HCT116 (cell line): ENCODE results near the gene CHST15. TPM values are rescaled to one million over a fixed set of nuclear protein-coding genes. Genes with fewer than 3 reads are reported as not detected.

Source experiments
- ATAC-seq: fragments of 200-7000 bp; cut with Tn5 transposase; 2 replicates; pipeline ENCODE4 v1.9.1; 2020; ENCODE audit warnings: mild to moderate bottlenecking, moderate library complexity
- BruUV-seq: library from RNA; stranded (reverse); fragments of 400-500 nt; replicated peaks from 2 replicates; lab custom pipeline; 2021; lab: Mats Ljungman, UMichigan
- CTCF ChIA-PET: fragments of 300-600 bp; sonication (Branson Sonifier 250); formaldehyde crosslinking; loops from one replicate; lab custom pipeline; 2021; ENCODE audit warnings: antibody characterized with exemption; lab: Charles Lee
- POLR2A ChIA-PET: fragments of 300-600, 350-600 bp; sonication (Branson Sonifier 250); formaldehyde crosslinking; loops from one replicate; lab custom pipeline; 2021; ENCODE audit warnings: antibody characterized with exemption; lab: Charles Lee
- RAD21 ChIA-PET, 2 experiments: fragments of 300-600 bp; sonication (Branson Sonifier 250); formaldehyde crosslinking; loops; one replicate each; lab custom pipeline; 2023; ENCODE audit warnings: low total read pairs in 2 of 2; ENCODE audit not compliant: uncharacterized antibody in 2 of 2, unreplicated experiment in 2 of 2, low non-redundant PET in 1 of 2; lab: Charles Lee
- DNase-seq: peaks from one replicate; pipeline ENCODE4 v3.0.0-alpha.2; 2010; ENCODE audit warnings: low read depth, low spot score
- H2AFZ ChIP-seq: fragments of 200-600 bp; shearing (Covaris generic), sonication (generic); 2 replicates; pipeline ENCODE4 v1.6.1; 2017; ENCODE audit warnings: low read depth, mixed run types, mixed read lengths, antibody characterized with exemption, low read length; ENCODE audit not compliant: poor library complexity, severe bottlenecking
- H3K27ac ChIP-seq: 2 replicates; pipeline ENCODE4 v1.5.1; 2012; ENCODE audit warnings: low read depth, low read length
- H3K27me3 ChIP-seq: fragments of 200-600 bp; sonication (generic); 2 replicates; pipeline ENCODE4 v1.6.1; 2016; ENCODE audit warnings: mixed run types, low read length, mixed read lengths; ENCODE audit not compliant: insufficient read depth
- H3K36me3 ChIP-seq, 2 experiments: fragments of 200-500 bp in 1 of 2; fragments of 200-600 bp in 1 of 2; sonication (Bioruptor generic) in 1 of 2; sonication (generic) in 1 of 2; 2 replicates each; pipeline versions ENCODE4 v1.5.1 to v1.6.1; 2014 to 2016; ENCODE audit warnings: low read length in 2 of 2, inconsistent platforms in 1 of 2, mixed read lengths in 1 of 2, mixed run types in 1 of 2; ENCODE audit not compliant: insufficient read depth in 2 of 2, control insufficient read depth in 1 of 2
- H3K4me1 ChIP-seq, 2 experiments: fragments of 200-600 bp in 1 of 2; sonication (generic) in 1 of 2; 2 replicates each; pipeline versions ENCODE4 v1.5.1 to v1.6.1; 2012 to 2017; ENCODE audit warnings: low read length in 2 of 2, inconsistent platforms in 1 of 2, mild to moderate bottlenecking in 1 of 2, mixed read lengths in 1 of 2, mixed run types in 1 of 2, moderate library complexity in 1 of 2; ENCODE audit not compliant: insufficient read depth in 2 of 2, control insufficient read depth in 1 of 2
- H3K4me2 ChIP-seq: fragments of 200-600 bp; sonication (generic); 2 replicates; pipeline ENCODE4 v1.6.1; 2017; ENCODE audit warnings: mixed run types, low read length, mixed read lengths
- H3K4me3 ChIP-seq, 2 experiments: fragments of 200-600 bp in 1 of 2; sonication (generic) in 1 of 2; replicated peaks in 1 of 2; 2 replicates each; pipeline ENCODE4 v1.5.1; 2011 to 2016; ENCODE audit warnings: low read length in 2 of 2, control low read depth in 1 of 2, low read depth in 1 of 2, mild to moderate bottlenecking in 1 of 2, mixed read lengths in 1 of 2, mixed run types in 1 of 2
- H3K79me2 ChIP-seq: fragments of 200-600 bp; sonication (generic); 2 replicates; pipeline ENCODE4 v1.6.1; 2017; ENCODE audit warnings: mild to moderate bottlenecking, mixed run types, low read length, moderate library complexity, mixed read lengths; ENCODE audit not compliant: insufficient read depth
- H3K9ac ChIP-seq: fragments of 200-600 bp; sonication (generic); 2 replicates; pipeline ENCODE4 v1.6.1; 2016; ENCODE audit warnings: low read length, mixed read lengths
- H3K9me2 ChIP-seq: fragments of 200-600 bp; sonication (generic), shearing (Covaris generic); 2 replicates; pipeline ENCODE4 v1.6.1; 2017; ENCODE audit warnings: mixed run types, mild to moderate bottlenecking, moderate library complexity; ENCODE audit not compliant: insufficient read depth
- H3K9me3 ChIP-seq, 2 experiments: fragments of 200-500 bp in 1 of 2; fragments of 200-600 bp in 1 of 2; sonication (Bioruptor generic) in 1 of 2; sonication (generic) in 1 of 2; 2 replicates each; pipeline ENCODE4 v1.6.1; 2014 to 2017; ENCODE audit warnings: low read length in 2 of 2, mixed read lengths in 2 of 2, inconsistent platforms in 1 of 2, low read depth in 1 of 2, mild to moderate bottlenecking in 1 of 2, mixed run types in 1 of 2, moderate library complexity in 1 of 2; ENCODE audit not compliant: control insufficient read depth in 1 of 2, insufficient read depth in 1 of 2
- H4K20me1 ChIP-seq: fragments of 200-600 bp; sonication (generic), shearing (Covaris generic); 2 replicates; pipeline ENCODE4 v1.6.1; 2017; ENCODE audit warnings: mixed run types, mild to moderate bottlenecking, moderate library complexity; ENCODE audit not compliant: insufficient read depth
- CBX3 ChIP-seq: IDR thresholded peaks from 2 replicates; pipeline ENCODE4 v1.6.1; 2012; ENCODE audit warnings: low read depth
- ELF1 ChIP-seq: IDR thresholded peaks from 2 replicates; pipeline ENCODE4 v1.6.1; 2012; ENCODE audit warnings: low read depth, borderline replicate concordance
- EZH2 ChIP-seq: fragments of 200-600 bp; sonication (generic); IDR thresholded peaks from 2 replicates; pipeline ENCODE4 v1.6.1; 2017; ENCODE audit warnings: antibody characterized with exemption, mixed run types
- EZH2phosphoT487 ChIP-seq: fragments of 200-600 bp; IDR thresholded peaks from 2 replicates; pipeline ENCODE4 v1.6.1; 2018; ENCODE audit warnings: antibody characterized with exemption, borderline replicate concordance
- FOSL1 ChIP-seq: IDR thresholded peaks from 2 replicates; pipeline ENCODE4 v1.6.1; 2012; ENCODE audit warnings: low read depth
- POLR2AphosphoS5 ChIP-seq: IDR thresholded peaks from 2 replicates; pipeline ENCODE4 v1.6.1; 2011; ENCODE audit warnings: mild to moderate bottlenecking, low read depth, low read length, moderate library complexity
- RAD21 ChIP-seq: IDR thresholded peaks from 2 replicates; pipeline ENCODE4 v1.6.1; 2012; ENCODE audit warnings: low read depth, mild to moderate bottlenecking
- SIN3A ChIP-seq: IDR thresholded peaks from 2 replicates; pipeline ENCODE4 v1.6.1; 2012; ENCODE audit warnings: low read depth
- SRF ChIP-seq: IDR thresholded peaks from 2 replicates; pipeline ENCODE4 v1.6.1; 2012; ENCODE audit warnings: low read depth
- YY1 ChIP-seq: IDR thresholded peaks from 2 replicates; pipeline ENCODE4 v1.6.1; 2011; ENCODE audit warnings: low read length, low read depth, moderate library complexity, mild to moderate bottlenecking; ENCODE audit not compliant: insufficient replicate concordance; ENCODE audit errors: extremely low read depth
- intact Hi-C: fragments of 100-400 bp; cut with micrococcal nuclease; formaldehyde crosslinking; loops from 2 replicates; pipeline ENCODE4 v1.10.0; 2022
- total RNA-seq: library from RNA; stranded (reverse); gene quantifications from one replicate; pipeline ENCODE4 v1.2.1, GENCODE V29; 2021; ENCODE audit not compliant: unreplicated experiment
- TF ChIP-seq, protein P1 (sequence below): IDR thresholded peaks from 2 replicates; pipeline ENCODE4 v1.6.1; 2012
- TF ChIP-seq, protein P2 (sequence below): IDR thresholded peaks from 2 replicates; pipeline ENCODE4 v1.6.1; 2012
- TF ChIP-seq, protein P3 (sequence below): IDR thresholded peaks from 2 replicates; pipeline ENCODE4 v1.6.1; 2012; ENCODE audit warnings: low read depth
- TF ChIP-seq, protein P4 (sequence below), 3 experiments: fragments of 200-600 bp in 1 of 3; sonication (generic) in 1 of 3; IDR thresholded peaks in 2 of 3; conservative IDR thresholded peaks in 1 of 3; 2 replicates each; pipeline ENCODE4 v1.5.1; 2012 to 2017; ENCODE audit warnings: low read depth in 2 of 3, low read length in 2 of 3, antibody characterized with exemption in 1 of 3, borderline replicate concordance in 1 of 3, control low read depth in 1 of 3, mild to moderate bottlenecking in 1 of 3, mixed read lengths in 1 of 3, mixed run types in 1 of 3, moderate library complexity in 1 of 3; ENCODE audit not compliant: insufficient read depth in 1 of 3

The CHST15 gene
- total RNA-seq, 1 experiment from 2014 or later: 47.2 TPM

DNA sequence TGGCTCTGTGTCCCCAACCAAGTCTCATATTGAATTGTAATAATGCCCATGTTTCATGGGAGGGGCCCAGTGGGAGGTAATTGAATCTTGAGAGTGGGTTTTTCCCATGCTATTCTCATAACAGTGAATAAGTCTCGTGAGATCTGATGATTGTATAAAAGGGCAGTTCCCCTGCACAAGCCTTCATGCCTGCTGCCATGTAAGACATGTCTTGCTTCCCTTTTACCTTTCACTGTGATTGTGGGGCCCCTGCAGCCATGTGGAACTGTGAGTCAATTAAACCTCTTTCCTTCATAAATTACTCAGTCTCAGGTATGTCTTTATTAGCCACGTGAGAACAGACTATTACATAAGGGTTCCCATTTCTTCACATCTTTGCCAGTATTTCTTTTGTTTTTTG is 104.7 kb downstream of the CHST15 start:
- Histone ChIP-seq H3K27ac (no peak overlapping the region), H3K9me3 (no peaks in the 10 kb centered on the region), H2AFZ (no peak overlapping the region), H3K9ac (no peak overlapping the region), H3K4me1 (no peaks in the 10 kb centered on the region), H4K20me1 (no peaks in the 10 kb centered on the region), H3K9me2 (no peaks in the 10 kb centered on the region), H3K79me2 (no peaks in the 10 kb centered on the region), H3K36me3 (no peaks in the 10 kb centered on the region), H3K4me3 (no peak overlapping the region), H3K4me2 (no peak overlapping the region), H3K27me3 (no peaks in the 10 kb centered on the region)
- RAD21 ChIA-PET: no interaction called here
- CTCF ChIA-PET: no interaction called here
- POLR2A ChIA-PET: no interaction called here
- BruUV-seq: no TSS peak
- intact Hi-C loops: no loop called here
- no peak for DNase-seq
- TF ChIP-seq CBX3 (no peak), RAD21 (no peak), SRF (no peak), YY1 (no peak), POLR2AphosphoS5 (no peak), SIN3A (no peak), ELF1 (no peak), FOSL1 (no peak), EZH2phosphoT487 (no peak), EZH2 (no peak)
- TF ChIP-seq, protein P1, sequence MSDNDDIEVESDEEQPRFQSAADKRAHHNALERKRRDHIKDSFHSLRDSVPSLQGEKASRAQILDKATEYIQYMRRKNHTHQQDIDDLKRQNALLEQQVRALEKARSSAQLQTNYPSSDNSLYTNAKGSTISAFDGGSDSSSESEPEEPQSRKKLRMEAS: no peak
- TF ChIP-seq, protein P2, sequence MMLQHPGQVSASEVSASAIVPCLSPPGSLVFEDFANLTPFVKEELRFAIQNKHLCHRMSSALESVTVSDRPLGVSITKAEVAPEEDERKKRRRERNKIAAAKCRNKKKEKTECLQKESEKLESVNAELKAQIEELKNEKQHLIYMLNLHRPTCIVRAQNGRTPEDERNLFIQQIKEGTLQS: no peak
- TF ChIP-seq, protein P3, sequence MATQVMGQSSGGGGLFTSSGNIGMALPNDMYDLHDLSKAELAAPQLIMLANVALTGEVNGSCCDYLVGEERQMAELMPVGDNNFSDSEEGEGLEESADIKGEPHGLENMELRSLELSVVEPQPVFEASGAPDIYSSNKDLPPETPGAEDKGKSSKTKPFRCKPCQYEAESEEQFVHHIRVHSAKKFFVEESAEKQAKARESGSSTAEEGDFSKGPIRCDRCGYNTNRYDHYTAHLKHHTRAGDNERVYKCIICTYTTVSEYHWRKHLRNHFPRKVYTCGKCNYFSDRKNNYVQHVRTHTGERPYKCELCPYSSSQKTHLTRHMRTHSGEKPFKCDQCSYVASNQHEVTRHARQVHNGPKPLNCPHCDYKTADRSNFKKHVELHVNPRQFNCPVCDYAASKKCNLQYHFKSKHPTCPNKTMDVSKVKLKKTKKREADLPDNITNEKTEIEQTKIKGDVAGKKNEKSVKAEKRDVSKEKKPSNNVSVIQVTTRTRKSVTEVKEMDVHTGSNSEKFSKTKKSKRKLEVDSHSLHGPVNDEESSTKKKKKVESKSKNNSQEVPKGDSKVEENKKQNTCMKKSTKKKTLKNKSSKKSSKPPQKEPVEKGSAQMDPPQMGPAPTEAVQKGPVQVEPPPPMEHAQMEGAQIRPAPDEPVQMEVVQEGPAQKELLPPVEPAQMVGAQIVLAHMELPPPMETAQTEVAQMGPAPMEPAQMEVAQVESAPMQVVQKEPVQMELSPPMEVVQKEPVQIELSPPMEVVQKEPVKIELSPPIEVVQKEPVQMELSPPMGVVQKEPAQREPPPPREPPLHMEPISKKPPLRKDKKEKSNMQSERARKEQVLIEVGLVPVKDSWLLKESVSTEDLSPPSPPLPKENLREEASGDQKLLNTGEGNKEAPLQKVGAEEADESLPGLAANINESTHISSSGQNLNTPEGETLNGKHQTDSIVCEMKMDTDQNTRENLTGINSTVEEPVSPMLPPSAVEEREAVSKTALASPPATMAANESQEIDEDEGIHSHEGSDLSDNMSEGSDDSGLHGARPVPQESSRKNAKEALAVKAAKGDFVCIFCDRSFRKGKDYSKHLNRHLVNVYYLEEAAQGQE: no peak
- TF ChIP-seq, protein P4, sequence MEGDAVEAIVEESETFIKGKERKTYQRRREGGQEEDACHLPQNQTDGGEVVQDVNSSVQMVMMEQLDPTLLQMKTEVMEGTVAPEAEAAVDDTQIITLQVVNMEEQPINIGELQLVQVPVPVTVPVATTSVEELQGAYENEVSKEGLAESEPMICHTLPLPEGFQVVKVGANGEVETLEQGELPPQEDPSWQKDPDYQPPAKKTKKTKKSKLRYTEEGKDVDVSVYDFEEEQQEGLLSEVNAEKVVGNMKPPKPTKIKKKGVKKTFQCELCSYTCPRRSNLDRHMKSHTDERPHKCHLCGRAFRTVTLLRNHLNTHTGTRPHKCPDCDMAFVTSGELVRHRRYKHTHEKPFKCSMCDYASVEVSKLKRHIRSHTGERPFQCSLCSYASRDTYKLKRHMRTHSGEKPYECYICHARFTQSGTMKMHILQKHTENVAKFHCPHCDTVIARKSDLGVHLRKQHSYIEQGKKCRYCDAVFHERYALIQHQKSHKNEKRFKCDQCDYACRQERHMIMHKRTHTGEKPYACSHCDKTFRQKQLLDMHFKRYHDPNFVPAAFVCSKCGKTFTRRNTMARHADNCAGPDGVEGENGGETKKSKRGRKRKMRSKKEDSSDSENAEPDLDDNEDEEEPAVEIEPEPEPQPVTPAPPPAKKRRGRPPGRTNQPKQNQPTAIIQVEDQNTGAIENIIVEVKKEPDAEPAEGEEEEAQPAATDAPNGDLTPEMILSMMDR (IDR thresholded peaks at IDR 0.05 in 2 of 3, conservative IDR thresholded peaks at IDR 0.05 in 1 of 3; ENCODE audit: borderline replicate concordance in 1 of 3, insufficient read depth in 1 of 3, low read depth in 2 of 3, low read length in 2 of 3): no peak
- no peak for ATAC-seq
